ENCODE data around the gene PAPSS2. TPM values are rescaled to one million over a fixed set of nuclear protein-coding genes. Genes with fewer than 3 reads are reported as not detected.

The PAPSS2 gene
- total and polyA plus RNA-seq, 10 donors: 3.0 to 25.9 (median 12.6) TPM

GRCh38 chr10:87750817-87751216 lies 91.1 kb downstream of the PAPSS2 start:
- TF ChIP-seq, protein P1, sequence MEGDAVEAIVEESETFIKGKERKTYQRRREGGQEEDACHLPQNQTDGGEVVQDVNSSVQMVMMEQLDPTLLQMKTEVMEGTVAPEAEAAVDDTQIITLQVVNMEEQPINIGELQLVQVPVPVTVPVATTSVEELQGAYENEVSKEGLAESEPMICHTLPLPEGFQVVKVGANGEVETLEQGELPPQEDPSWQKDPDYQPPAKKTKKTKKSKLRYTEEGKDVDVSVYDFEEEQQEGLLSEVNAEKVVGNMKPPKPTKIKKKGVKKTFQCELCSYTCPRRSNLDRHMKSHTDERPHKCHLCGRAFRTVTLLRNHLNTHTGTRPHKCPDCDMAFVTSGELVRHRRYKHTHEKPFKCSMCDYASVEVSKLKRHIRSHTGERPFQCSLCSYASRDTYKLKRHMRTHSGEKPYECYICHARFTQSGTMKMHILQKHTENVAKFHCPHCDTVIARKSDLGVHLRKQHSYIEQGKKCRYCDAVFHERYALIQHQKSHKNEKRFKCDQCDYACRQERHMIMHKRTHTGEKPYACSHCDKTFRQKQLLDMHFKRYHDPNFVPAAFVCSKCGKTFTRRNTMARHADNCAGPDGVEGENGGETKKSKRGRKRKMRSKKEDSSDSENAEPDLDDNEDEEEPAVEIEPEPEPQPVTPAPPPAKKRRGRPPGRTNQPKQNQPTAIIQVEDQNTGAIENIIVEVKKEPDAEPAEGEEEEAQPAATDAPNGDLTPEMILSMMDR (IDR thresholded peaks at IDR 0.05 in 8 of 11, conservative IDR thresholded peaks at IDR 0.05 in 3 of 11): no peak
- TF ChIP-seq POLR2AphosphoS5 (IDR thresholded peaks at IDR 0.05) (no peak), POLR2A (IDR thresholded peaks at IDR 0.05) (no peak)
- Histone ChIP-seq H3K27me3 (replicated peaks in 1 of 7) (no peaks in the 10 kb centered on the region), H3K4me1 (no peaks in the 10 kb centered on the region), H3K27ac (no peak overlapping the region), H3K36me3 (peaks cover under 1 to 40% (median 23%) of the 10 kb centered on the region in 6 donors), H3K4me3 (no peak overlapping the region), H3K9me3 (no peaks in the 10 kb centered on the region)
- intact Hi-C loops (cut with DNase I; ENCODE audit: low total_unique reads): no loop called here
- DNase-seq: no peak

GRCh38 chr10:87751274-87751673 lies 91.6 kb downstream of the PAPSS2 start:
- no peaks in the 10 kb centered on the region for H3K9me3 ChIP-seq
- intact Hi-C loops (cut with DNase I; ENCODE audit: low total_unique reads): no loop called here
- peaks cover 4 to 45% (median 26%) of the 10 kb centered on the region in 6 donors for H3K36me3 ChIP-seq
- no peak for TF ChIP-seq POLR2A (IDR thresholded peaks at IDR 0.05)
- TF ChIP-seq POLR2AphosphoS5 (IDR thresholded peaks at IDR 0.05): no peak
- TF ChIP-seq, protein P1 (IDR thresholded peaks at IDR 0.05 in 8 of 11, conservative IDR thresholded peaks at IDR 0.05 in 3 of 11): no peak
- no peaks in the 10 kb centered on the region for H3K27me3 ChIP-seq (replicated peaks in 1 of 7)
- H3K4me3 ChIP-seq: no peak overlapping the region
- 91 to 99% (median 97%) methylated on average over 2 of the region's 2 CpGs for WGBS, 5 donors
- DNase-seq: no peak
- H3K4me1 ChIP-seq: no peaks in the 10 kb centered on the region
- no peak overlapping the region for H3K27ac ChIP-seq

DNA sequence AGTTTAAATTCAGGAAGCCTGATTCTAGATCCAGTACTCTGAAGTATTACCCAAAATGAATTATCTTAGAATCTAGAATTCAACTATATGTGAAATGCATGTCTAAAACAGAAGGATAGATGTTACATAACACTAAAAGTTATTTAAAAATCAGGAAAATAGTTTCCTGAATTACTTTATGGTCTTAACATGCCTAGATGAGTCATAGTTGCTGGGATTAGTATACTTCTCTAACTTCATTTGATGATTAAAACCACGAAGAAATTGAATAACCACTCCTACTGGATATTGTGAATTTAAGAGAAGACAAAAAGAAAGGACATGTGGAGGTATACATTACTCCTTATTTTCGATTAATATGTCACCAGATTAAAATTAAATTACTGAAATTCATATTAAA lies 92.9 kb downstream of the PAPSS2 start:
- no peaks in the 10 kb centered on the region for H3K4me1 ChIP-seq
- no peak overlapping the region for H3K4me3 ChIP-seq
- no peaks in the 10 kb centered on the region for H3K9me3 ChIP-seq
- H3K36me3 ChIP-seq: peaks cover 4 to 58% (median 31%) of the 10 kb centered on the region in 6 donors
- DNase-seq: no peak
- H3K27ac ChIP-seq: no peak overlapping the region
- TF ChIP-seq, protein P1 (IDR thresholded peaks at IDR 0.05 in 8 of 11, conservative IDR thresholded peaks at IDR 0.05 in 3 of 11): no peak
- no peak for TF ChIP-seq POLR2A (IDR thresholded peaks at IDR 0.05)
- WGBS, 5 donors: 87 to 98% (median 91%) methylated on average over 2 of the region's 2 CpGs
- intact Hi-C loops (cut with DNase I; ENCODE audit: low total_unique reads): no loop called here
- no peaks in the 10 kb centered on the region for H3K27me3 ChIP-seq (replicated peaks in 1 of 7)

DNA sequence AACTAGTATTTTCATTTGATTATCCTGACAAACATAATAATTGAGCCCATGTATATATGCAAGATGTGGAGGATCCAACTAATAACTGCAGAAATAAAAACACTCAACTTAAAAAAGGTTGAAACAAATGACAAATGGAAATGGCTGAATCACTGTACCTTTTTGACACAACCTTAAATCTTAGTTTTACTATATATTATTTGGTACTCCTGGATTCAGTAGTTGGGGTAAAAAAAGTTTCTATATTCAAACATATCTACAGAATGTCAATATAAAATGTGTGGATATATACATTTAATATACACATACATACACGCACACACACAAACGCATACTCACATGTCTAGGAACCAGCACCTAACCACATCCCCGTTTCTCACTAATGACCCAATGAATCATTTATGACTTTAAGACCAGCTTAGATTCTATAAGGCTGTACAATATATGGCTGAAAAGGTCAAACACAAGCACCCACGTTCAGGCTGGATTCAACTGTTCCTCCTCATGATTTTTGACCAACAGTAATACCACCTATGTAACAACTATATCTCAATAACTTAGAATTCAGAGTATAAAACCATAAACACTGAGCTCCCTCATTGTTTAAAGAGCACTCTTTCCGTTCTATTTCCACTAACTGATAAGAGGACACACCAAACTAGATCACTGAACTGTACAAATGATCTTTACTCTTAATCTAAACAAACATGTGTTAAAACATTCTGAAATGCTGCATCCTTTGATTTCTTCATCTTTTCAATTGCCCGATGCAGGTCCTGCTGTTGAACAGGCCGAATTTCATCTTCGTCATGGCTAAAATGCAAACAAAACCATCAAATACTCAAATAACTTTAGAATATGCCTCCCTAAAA lies 94.6 kb downstream of the PAPSS2 start:
- TF ChIP-seq POLR2A (IDR thresholded peaks at IDR 0.05) (no peak), POLR2AphosphoS5 (IDR thresholded peaks at IDR 0.05) (no peak)
- TF ChIP-seq, protein P1 (IDR thresholded peaks at IDR 0.05 in 8 of 11, conservative IDR thresholded peaks at IDR 0.05 in 3 of 11): no peak
- no peak overlapping the region for H3K27ac ChIP-seq
- 91 to 94% (median 92%) methylated on average over 8 of the region's 8 CpGs for WGBS, 5 donors
- peaks cover 4 to 69% (median 33%) of the 10 kb centered on the region in 6 donors for H3K36me3 ChIP-seq
- H3K27me3 ChIP-seq (replicated peaks in 1 of 7): no peaks in the 10 kb centered on the region
- no peak overlapping the region for H3K4me3 ChIP-seq
- no peaks in the 10 kb centered on the region for H3K9me3 ChIP-seq
- no peak for DNase-seq
- H3K4me1 ChIP-seq: no peaks in the 10 kb centered on the region
- intact Hi-C loops (cut with DNase I; ENCODE audit: low total_unique reads): no loop called here

All from spleen (tissue), 11 donors.